GM23248 (cell line): Measurements from ENCODE around the gene ANKRD42. TPM values are rescaled to one million over a fixed set of nuclear protein-coding genes. Genes with fewer than 3 reads are reported as not detected.

ENCODE experiments used
- DNase-seq: peaks from one replicate; pipeline ENCODE4 v3.0.0-alpha.2; 2015
- H2AFZ ChIP-seq: fragments of 200-600 bp; sonication (generic); 2 replicates; pipeline ENCODE4 v1.6.1; 2016; ENCODE audit warnings: antibody characterized with exemption
- H3F3A ChIP-seq: fragments of 200-600 bp; sonication (generic); 2 replicates; pipeline ENCODE4 v1.6.1; 2016; ENCODE audit warnings: mild to moderate bottlenecking, antibody characterized with exemption, mixed run types; ENCODE audit not compliant: insufficient read depth
- H3K27ac ChIP-seq: fragments of 200-600 bp; sonication (generic); 2 replicates; pipeline ENCODE4 v1.5.1; 2016; ENCODE audit warnings: mild to moderate bottlenecking
- H3K27me3 ChIP-seq: fragments of 200-600 bp; sonication (generic); replicated peaks from 2 replicates; pipeline ENCODE4 v1.6.1; 2016; ENCODE audit warnings: mild to moderate bottlenecking; ENCODE audit not compliant: insufficient read depth
- H3K36me3 ChIP-seq: fragments of 200-600 bp; sonication (generic); 2 replicates; pipeline ENCODE4 v1.6.1; 2016; ENCODE audit warnings: low read depth, mild to moderate bottlenecking
- H3K4me1 ChIP-seq: fragments of 200-600 bp; sonication (generic); 2 replicates; pipeline ENCODE4 v1.6.1; 2016; ENCODE audit warnings: mild to moderate bottlenecking; ENCODE audit not compliant: insufficient read depth
- H3K4me2 ChIP-seq: fragments of 200-600 bp; sonication (generic); one replicate; pipeline ENCODE4 v1.6.1; 2016; ENCODE audit warnings: mild to moderate bottlenecking; ENCODE audit not compliant: unreplicated experiment
- H3K4me3 ChIP-seq: fragments of 200-600 bp; sonication (generic); 2 replicates; pipeline ENCODE4 v1.5.1; 2016; ENCODE audit warnings: mild to moderate bottlenecking
- H3K79me2 ChIP-seq: fragments of 200-600 bp; sonication (generic); 2 replicates; pipeline ENCODE4 v1.6.1; 2016; ENCODE audit warnings: mild to moderate bottlenecking; ENCODE audit not compliant: insufficient read depth
- H3K9ac ChIP-seq: fragments of 200-600 bp; sonication (generic); 2 replicates; pipeline ENCODE4 v1.6.1; 2016; ENCODE audit warnings: mild to moderate bottlenecking
- H3K9me2 ChIP-seq: fragments of 200-600 bp; sonication (generic); 2 replicates; pipeline ENCODE4 v1.6.1; 2016; ENCODE audit warnings: mixed run types, mild to moderate bottlenecking, moderate library complexity; ENCODE audit not compliant: insufficient read depth
- H3K9me3 ChIP-seq: fragments of 200-600 bp; sonication (generic); one replicate; pipeline ENCODE4 v1.6.1; 2017; ENCODE audit warnings: low read depth
- H4K20me1 ChIP-seq: fragments of 200-600 bp; sonication (generic); 2 replicates; pipeline ENCODE4 v1.6.0; 2016; ENCODE audit not compliant: insufficient read depth
- EZH2 ChIP-seq: fragments of 200-600 bp; sonication (generic); IDR thresholded peaks from 2 replicates; pipeline ENCODE4 v1.6.1; 2018; ENCODE audit warnings: antibody characterized with exemption, mild to moderate bottlenecking; ENCODE audit not compliant: insufficient read depth, poor library complexity, severe bottlenecking
- EZH2phosphoT487 ChIP-seq: fragments of 200-600 bp; sonication (generic); IDR thresholded peaks from 2 replicates; pipeline ENCODE4 v1.6.1; 2018; ENCODE audit warnings: antibody characterized with exemption, moderate library complexity, mild to moderate bottlenecking, low read depth; ENCODE audit not compliant: insufficient read depth
- WGBS, 2 experiments: methylation state at CpG; one replicate each; pipeline ENCODE4 v1.1.6; 2015 to 2017; ENCODE audit warnings: low lambda C conversion rate in 2 of 2, low coverage in 1 of 2; ENCODE audit errors: missing lambda C conversion rate in 2 of 2; 5-methylcytosine and 5-hydroxymethylcytosine counted together
- in situ Hi-C: fragments of 300-500 bp; cut with MboI; formaldehyde crosslinking; loops from 2 replicates; pipeline ENCODE4 v1.15.0; 2020
- polyA plus RNA-seq: library from polyadenylated mRNA; unstranded; fragments of >200 nt; fragmentation: Nextera tagmentation; extraction: Ambion mirVana; gene quantifications from 2 replicates; pipeline ENCODE4 v1.2.1, GENCODE V29; 2016
- total RNA-seq: library from RNA; depleted of rRNA; stranded (reverse); fragments of >200 nt; shearing (Covaris generic); gene quantifications from 2 replicates; pipeline ENCODE4 v1.2.3, GENCODE V29; 2014

The ANKRD42 gene
- total and polyA plus RNA-seq, 2 experiments from 2014 or later: 17.6 to 17.8 TPM

GRCh38 chr11:83168756-83169155 lies 24.8 kb upstream of the ANKRD42 start:
- WGBS, 2 experiments: 95 to 99% methylated on average over 5 of the region's 5 CpGs
- H3K4me3 ChIP-seq: no peak overlapping the region
- H2AFZ ChIP-seq: no peak overlapping the region
- H3K4me2 ChIP-seq: no peak overlapping the region
- peaks cover 86% of the 10 kb centered on the region for H3K36me3 ChIP-seq
- in situ Hi-C loops: loop anchor here (10.0 kb wide), 1 partner anchor 264 kb away; the partner anchor contains the start of genes DDIAS and PRCP
- H3K9me3 ChIP-seq: no peaks in the 10 kb centered on the region
- TF ChIP-seq EZH2phosphoT487 (no peak), EZH2 (no peak)
- H3K9ac ChIP-seq: no peak overlapping the region
- peaks cover 26% of the 10 kb centered on the region for H3K4me1 ChIP-seq
- peaks cover 100% of the 10 kb centered on the region for H3K79me2 ChIP-seq
- peaks cover 49% of the 10 kb centered on the region for H3F3A ChIP-seq
- peaks cover 19% of the 10 kb centered on the region; the same call in 1 of the 2 replicates for H4K20me1 ChIP-seq
- no peaks in the 10 kb centered on the region for H3K9me2 ChIP-seq
- H3K27ac ChIP-seq: no peak overlapping the region
- no peaks in the 10 kb centered on the region for H3K27me3 ChIP-seq
- no peak for DNase-seq

GRCh38 chr11:83170865-83171264 lies 22.6 kb upstream of the ANKRD42 start:
- H2AFZ ChIP-seq: no peak overlapping the region
- H4K20me1 ChIP-seq: peaks cover 22% of the 10 kb centered on the region; the same call in 1 of the 2 replicates
- peaks cover 80% of the 10 kb centered on the region for H3K36me3 ChIP-seq
- peaks cover 38% of the 10 kb centered on the region for H3F3A ChIP-seq
- no peak for DNase-seq
- H3K4me2 ChIP-seq: peak overlapping the region; percentile 71
- peak overlapping the region; percentile 26; the same call in 1 of the 2 replicates for H3K9ac ChIP-seq
- H3K4me1 ChIP-seq: peaks cover 29% of the 10 kb centered on the region
- peaks cover 100% of the 10 kb centered on the region for H3K79me2 ChIP-seq
- TF ChIP-seq EZH2phosphoT487 (no peak), EZH2 (no peak)
- peak overlapping the region; percentile 43 for H3K4me3 ChIP-seq
- H3K27ac ChIP-seq: no peak overlapping the region
- in situ Hi-C loops: no loop called here
- no peaks in the 10 kb centered on the region for H3K9me2 ChIP-seq
- H3K9me3 ChIP-seq: no peaks in the 10 kb centered on the region
- WGBS, 2 experiments: 34 to 36% methylated on average over 2 of the region's 2 CpGs
- no peaks in the 10 kb centered on the region for H3K27me3 ChIP-seq

- Histone ChIP-seq H4K20me1 (peaks cover 22% of the 10 kb centered on the region; the same call in 1 of the 2 replicates), H3K9me2 (no peaks in the 10 kb centered on the region), H2AFZ (no peak overlapping the region), H3K9ac (no peak overlapping the region), H3F3A (peaks cover 31% of the 10 kb centered on the region), H3K4me2 (no peak overlapping the region), H3K4me1 (peaks cover 29% of the 10 kb centered on the region), H3K27ac (no peak overlapping the region), H3K79me2 (peaks cover 100% of the 10 kb centered on the region), H3K4me3 (no peak overlapping the region), H3K36me3 (peaks cover 81% of the 10 kb centered on the region), H3K27me3 (no peaks in the 10 kb centered on the region), H3K9me3 (no peaks in the 10 kb centered on the region)
- in situ Hi-C loops: no loop called here
- 93 to 94% methylated on average over 4 of the region's 4 CpGs for whole genome bisulfite sequencing, 2 experiments
- TF ChIP-seq EZH2phosphoT487: no peak
- TF ChIP-seq EZH2: no peak
- no peak for DNase-seq
Observed at GRCh38 chr11:83172551-83172950, 21.0 kb upstream of the ANKRD42 start.

GRCh38 chr11:83174008-83174407 lies 19.5 kb upstream of the ANKRD42 start:
- no peak overlapping the region for H3K4me3 ChIP-seq
- peaks cover 22% of the 10 kb centered on the region; the same call in 1 of the 2 replicates for H4K20me1 ChIP-seq
- in situ Hi-C loops: no loop called here
- peaks cover 29% of the 10 kb centered on the region for H3K4me1 ChIP-seq
- no peaks in the 10 kb centered on the region for H3K27me3 ChIP-seq
- no peak overlapping the region for H2AFZ ChIP-seq
- no peaks in the 10 kb centered on the region for H3K9me2 ChIP-seq
- H3K4me2 ChIP-seq: no peak overlapping the region
- peaks cover 27% of the 10 kb centered on the region for H3F3A ChIP-seq
- no peak overlapping the region for H3K9ac ChIP-seq
- no peaks in the 10 kb centered on the region for H3K9me3 ChIP-seq
- H3K79me2 ChIP-seq: peaks cover 100% of the 10 kb centered on the region
- H3K27ac ChIP-seq: no peak overlapping the region
- peaks cover 77% of the 10 kb centered on the region for H3K36me3 ChIP-seq
- TF ChIP-seq EZH2phosphoT487 (no peak), EZH2 (no peak)
- no peak for DNase-seq

- no peak for DNase-seq
- Histone ChIP-seq H3K9ac (no peak overlapping the region), H3K4me2 (no peak overlapping the region), H3K79me2 (peaks cover 100% of the 10 kb centered on the region), H3K27ac (no peak overlapping the region), H4K20me1 (peaks cover 17% of the 10 kb centered on the region; the same call in 1 of the 2 replicates), H3K27me3 (no peaks in the 10 kb centered on the region), H3K9me3 (no peaks in the 10 kb centered on the region), H2AFZ (no peak overlapping the region), H3K4me3 (no peak overlapping the region), H3F3A (peaks cover 18% of the 10 kb centered on the region), H3K4me1 (peaks cover 16% of the 10 kb centered on the region), H3K9me2 (no peaks in the 10 kb centered on the region), H3K36me3 (peaks cover 79% of the 10 kb centered on the region)
- WGBS, 2 experiments: 90 to 93% methylated on average over 1 of the region's 1 CpG
- in situ Hi-C loops: no loop called here
- TF ChIP-seq EZH2: no peak
- no peak for TF ChIP-seq EZH2phosphoT487
Observed at GRCh38 chr11:83175815-83176214, 17.7 kb upstream of the ANKRD42 start.
